ENCODE data around the gene HK1.

HK1 gene

DNA sequence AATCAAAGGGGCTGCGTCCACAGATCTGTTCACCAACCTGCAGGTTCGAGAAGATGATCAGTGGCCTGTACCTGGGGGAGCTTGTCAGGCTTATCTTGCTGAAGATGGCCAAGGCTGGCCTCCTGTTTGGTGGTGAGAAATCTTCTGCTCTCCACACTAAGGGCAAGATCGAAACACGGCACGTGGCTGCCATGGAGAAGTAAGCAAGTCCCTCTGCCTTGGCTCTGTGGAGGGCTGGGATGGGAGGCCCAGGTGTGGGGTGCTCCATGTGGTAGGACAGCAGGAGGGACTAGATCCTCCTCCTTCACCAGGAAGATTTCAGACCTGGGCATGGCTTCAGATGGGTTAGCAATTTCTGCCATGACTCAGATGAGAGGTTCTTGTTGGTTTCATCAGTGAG, 32.3 kb upstream of the HK1 start (continued):
- no peak for TF ChIP-seq CSDC2 (CRISPR knock-in tag; IDR thresholded peaks at IDR 0.05)

DNA sequence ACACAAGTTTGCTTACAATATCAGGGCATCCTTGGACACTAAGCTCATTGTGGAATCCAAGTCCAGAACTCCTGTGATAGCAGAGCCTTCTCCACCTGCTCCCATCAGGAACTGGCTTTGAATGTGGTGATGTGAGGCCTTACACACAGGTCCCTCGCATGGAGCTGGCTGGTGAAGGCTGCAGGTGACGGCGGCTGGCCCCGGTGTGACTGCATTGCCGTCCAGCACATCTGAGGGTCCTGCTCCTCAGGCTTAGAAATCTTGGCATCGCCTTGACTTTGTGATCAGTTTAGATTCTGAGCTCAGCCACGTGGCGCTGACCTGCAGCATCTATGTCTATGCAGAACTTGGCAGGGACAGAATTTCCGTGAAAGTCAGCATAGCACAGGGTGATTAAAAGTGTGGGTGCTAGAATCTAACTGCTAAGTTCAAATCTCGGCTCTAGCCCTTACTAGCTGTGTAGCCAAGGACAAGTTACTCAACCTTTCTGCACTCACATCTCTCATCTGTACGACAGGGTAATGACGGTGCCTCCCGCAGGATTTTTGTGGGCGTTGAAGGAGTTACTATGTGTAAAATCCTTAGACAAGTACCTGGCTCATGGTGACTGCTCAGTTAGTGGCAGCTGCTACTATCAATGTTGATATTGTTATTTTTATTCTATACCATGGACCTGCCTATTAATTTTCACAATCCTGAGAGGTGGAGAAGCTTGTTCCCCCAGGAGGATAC, 31.5 kb upstream of the HK1 start:
- ATAC-seq = no peak

DNA sequence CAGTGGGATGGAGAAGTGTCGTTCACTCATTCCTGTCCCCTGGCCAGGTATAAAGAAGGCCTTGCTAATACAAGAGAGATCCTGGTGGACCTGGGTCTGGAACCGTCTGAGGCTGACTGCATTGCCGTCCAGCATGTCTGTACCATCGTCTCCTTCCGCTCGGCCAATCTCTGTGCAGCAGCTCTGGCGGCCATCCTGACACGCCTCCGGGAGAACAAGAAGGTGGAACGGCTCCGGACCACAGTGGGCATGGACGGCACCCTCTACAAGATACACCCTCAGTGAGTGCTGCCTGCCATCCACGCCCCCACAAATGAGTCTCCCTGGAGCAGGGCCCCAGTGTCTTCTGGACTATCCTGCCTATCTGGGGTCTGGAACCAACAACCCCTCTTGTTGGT, 31.0 kb upstream of the HK1 start:
- no peak for ATAC-seq
- TF ChIP-seq ZC3H10 (CRISPR knock-in tag; IDR thresholded peaks at IDR 0.05) (no peak), ZFP30 (CRISPR knock-in tag; IDR thresholded peaks at IDR 0.05) (no peak), BACH2 (CRISPR knock-in tag; IDR thresholded peaks at IDR 0.05; ENCODE audit: borderline replicate concordance) (no peak), RARB (CRISPR knock-in tag; IDR thresholded peaks at IDR 0.05) (no peak), ZNF70 (CRISPR knock-in tag; IDR thresholded peaks at IDR 0.05) (no peak)

More for the DNA sequence above, 31.5 kb upstream of the HK1 start:
- no peak for TF ChIP-seq OSR1 (CRISPR knock-in tag; IDR thresholded peaks at IDR 0.05)
- no peak for TF ChIP-seq BACH2 (CRISPR knock-in tag; IDR thresholded peaks at IDR 0.05; ENCODE audit: borderline replicate concordance)
- TF ChIP-seq TOX (CRISPR knock-in tag; IDR thresholded peaks at IDR 0.05; ENCODE audit: borderline replicate concordance) = no peak
- no peak for TF ChIP-seq PPARA (CRISPR knock-in tag; IDR thresholded peaks at IDR 0.05; ENCODE audit: borderline replicate concordance)
- TF ChIP-seq, protein P1, sequence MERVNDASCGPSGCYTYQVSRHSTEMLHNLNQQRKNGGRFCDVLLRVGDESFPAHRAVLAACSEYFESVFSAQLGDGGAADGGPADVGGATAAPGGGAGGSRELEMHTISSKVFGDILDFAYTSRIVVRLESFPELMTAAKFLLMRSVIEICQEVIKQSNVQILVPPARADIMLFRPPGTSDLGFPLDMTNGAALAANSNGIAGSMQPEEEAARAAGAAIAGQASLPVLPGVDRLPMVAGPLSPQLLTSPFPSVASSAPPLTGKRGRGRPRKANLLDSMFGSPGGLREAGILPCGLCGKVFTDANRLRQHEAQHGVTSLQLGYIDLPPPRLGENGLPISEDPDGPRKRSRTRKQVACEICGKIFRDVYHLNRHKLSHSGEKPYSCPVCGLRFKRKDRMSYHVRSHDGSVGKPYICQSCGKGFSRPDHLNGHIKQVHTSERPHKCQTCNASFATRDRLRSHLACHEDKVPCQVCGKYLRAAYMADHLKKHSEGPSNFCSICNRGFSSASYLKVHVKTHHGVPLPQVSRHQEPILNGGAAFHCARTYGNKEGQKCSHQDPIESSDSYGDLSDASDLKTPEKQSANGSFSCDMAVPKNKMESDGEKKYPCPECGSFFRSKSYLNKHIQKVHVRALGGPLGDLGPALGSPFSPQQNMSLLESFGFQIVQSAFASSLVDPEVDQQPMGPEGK (CRISPR knock-in tag; IDR thresholded peaks at IDR 0.05; ENCODE audit: borderline replicate concordance) = no peak

DNA sequence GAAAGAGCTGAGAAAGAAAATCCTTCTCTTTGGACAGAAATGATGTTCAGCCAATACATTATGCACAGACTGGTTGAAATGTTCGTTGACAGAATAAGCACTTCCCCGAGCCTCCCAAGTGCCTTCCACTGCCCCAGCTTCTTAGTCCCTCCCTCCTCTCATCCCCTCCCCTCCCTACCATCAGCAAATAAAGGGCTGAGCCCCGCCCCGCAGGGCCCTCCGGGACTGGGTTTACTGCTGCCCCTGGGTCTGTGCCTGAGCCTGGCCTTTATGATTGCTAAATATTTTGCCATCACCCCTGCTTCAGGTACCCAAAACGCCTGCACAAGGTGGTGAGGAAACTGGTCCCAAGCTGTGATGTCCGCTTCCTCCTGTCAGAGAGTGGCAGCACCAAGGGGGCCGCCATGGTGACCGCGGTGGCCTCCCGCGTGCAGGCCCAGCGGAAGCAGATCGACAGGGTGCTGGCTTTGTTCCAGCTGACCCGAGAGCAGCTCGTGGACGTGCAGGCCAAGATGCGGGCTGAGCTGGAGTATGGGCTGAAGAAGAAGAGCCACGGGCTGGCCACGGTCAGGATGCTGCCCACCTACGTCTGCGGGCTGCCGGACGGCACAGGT, 30.1 kb upstream of the HK1 start:
- ATAC-seq = no peak
- TF ChIP-seq PPARA (CRISPR knock-in tag; IDR thresholded peaks at IDR 0.05; ENCODE audit: borderline replicate concordance) = no peak
- TF ChIP-seq, protein P2, sequence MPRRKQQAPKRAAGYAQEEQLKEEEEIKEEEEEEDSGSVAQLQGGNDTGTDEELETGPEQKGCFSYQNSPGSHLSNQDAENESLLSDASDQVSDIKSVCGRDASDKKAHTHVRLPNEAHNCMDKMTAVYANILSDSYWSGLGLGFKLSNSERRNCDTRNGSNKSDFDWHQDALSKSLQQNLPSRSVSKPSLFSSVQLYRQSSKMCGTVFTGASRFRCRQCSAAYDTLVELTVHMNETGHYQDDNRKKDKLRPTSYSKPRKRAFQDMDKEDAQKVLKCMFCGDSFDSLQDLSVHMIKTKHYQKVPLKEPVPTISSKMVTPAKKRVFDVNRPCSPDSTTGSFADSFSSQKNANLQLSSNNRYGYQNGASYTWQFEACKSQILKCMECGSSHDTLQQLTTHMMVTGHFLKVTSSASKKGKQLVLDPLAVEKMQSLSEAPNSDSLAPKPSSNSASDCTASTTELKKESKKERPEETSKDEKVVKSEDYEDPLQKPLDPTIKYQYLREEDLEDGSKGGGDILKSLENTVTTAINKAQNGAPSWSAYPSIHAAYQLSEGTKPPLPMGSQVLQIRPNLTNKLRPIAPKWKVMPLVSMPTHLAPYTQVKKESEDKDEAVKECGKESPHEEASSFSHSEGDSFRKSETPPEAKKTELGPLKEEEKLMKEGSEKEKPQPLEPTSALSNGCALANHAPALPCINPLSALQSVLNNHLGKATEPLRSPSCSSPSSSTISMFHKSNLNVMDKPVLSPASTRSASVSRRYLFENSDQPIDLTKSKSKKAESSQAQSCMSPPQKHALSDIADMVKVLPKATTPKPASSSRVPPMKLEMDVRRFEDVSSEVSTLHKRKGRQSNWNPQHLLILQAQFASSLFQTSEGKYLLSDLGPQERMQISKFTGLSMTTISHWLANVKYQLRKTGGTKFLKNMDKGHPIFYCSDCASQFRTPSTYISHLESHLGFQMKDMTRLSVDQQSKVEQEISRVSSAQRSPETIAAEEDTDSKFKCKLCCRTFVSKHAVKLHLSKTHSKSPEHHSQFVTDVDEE (CRISPR knock-in tag; IDR thresholded peaks at IDR 0.05) = no peak
- TF ChIP-seq ZNF565 (CRISPR knock-in tag; conservative IDR thresholded peaks at IDR 0.05; ENCODE audit: low read depth) = no peak
- TF ChIP-seq, protein P1 (CRISPR knock-in tag; IDR thresholded peaks at IDR 0.05; ENCODE audit: borderline replicate concordance) = no peak
- TF ChIP-seq GLIS3 (CRISPR knock-in tag; IDR thresholded peaks at IDR 0.05) = no peak
- TF ChIP-seq ZNF8 (CRISPR knock-in tag; IDR thresholded peaks at IDR 0.05) = no peak
- TF ChIP-seq, protein P3, sequence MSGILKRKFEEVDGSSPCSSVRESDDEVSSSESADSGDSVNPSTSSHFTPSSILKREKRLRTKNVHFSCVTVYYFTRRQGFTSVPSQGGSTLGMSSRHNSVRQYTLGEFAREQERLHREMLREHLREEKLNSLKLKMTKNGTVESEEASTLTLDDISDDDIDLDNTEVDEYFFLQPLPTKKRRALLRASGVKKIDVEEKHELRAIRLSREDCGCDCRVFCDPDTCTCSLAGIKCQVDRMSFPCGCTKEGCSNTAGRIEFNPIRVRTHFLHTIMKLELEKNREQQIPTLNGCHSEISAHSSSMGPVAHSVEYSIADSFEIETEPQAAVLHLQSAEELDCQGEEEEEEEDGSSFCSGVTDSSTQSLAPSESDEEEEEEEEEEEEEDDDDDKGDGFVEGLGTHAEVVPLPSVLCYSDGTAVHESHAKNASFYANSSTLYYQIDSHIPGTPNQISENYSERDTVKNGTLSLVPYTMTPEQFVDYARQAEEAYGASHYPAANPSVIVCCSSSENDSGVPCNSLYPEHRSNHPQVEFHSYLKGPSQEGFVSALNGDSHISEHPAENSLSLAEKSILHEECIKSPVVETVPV (CRISPR knock-in tag; IDR thresholded peaks at IDR 0.05) = no peak
- no peak for TF ChIP-seq ISL1 (CRISPR knock-in tag; IDR thresholded peaks at IDR 0.05)
- TF ChIP-seq ARNTL (CRISPR knock-in tag; IDR thresholded peaks at IDR 0.05; ENCODE audit: borderline replicate concordance, low read depth) = no peak
- no peak for TF ChIP-seq ZFP30 (CRISPR knock-in tag; IDR thresholded peaks at IDR 0.05)
- TF ChIP-seq POU6F1 (CRISPR knock-in tag; IDR thresholded peaks at IDR 0.05; ENCODE audit: borderline replicate concordance, low read depth) = no peak
- TF ChIP-seq OSR1 (CRISPR knock-in tag; IDR thresholded peaks at IDR 0.05) = no peak
